A673 (cell line): ENCODE data around the gene LRBA. TPM values are rescaled to one million over a fixed set of nuclear protein-coding genes. Genes with fewer than 3 reads are reported as not detected.

Source experiments
- BruUV-seq: library from RNA; stranded (reverse); fragments of 400-500 nt; replicated peaks from 2 replicates; lab custom pipeline; 2021; lab: Mats Ljungman, UMichigan
- CTCF ChIA-PET: fragments of 300-600 bp; sonication (Branson Sonifier 250); formaldehyde crosslinking; loops from one replicate; lab custom pipeline; 2022; ENCODE audit warnings: antibody characterized with exemption; lab: Charles Lee
- POLR2A ChIA-PET: fragments of 300-600 bp; sonication (Branson Sonifier 250); formaldehyde crosslinking; loops from one replicate; lab custom pipeline; 2022; ENCODE audit warnings: antibody characterized with exemption; ENCODE audit not compliant: low non-redundant PET; lab: Charles Lee
- DNase-seq: peaks from one replicate; pipeline ENCODE4 v3.0.0-alpha.2; 2015; ENCODE audit warnings: low spot score
- H3K27ac ChIP-seq: fragments of 200-600 bp; sonication (generic); 2 replicates; pipeline ENCODE4 v1.5.1; 2016; ENCODE audit warnings: mixed run types, low read depth, mild to moderate bottlenecking, mixed read lengths, antibody characterized with exemption, low read length; ENCODE audit not compliant: poor library complexity, severe bottlenecking
- H3K27me3 ChIP-seq: fragments of 200-600 bp; sonication (generic); replicated peaks from 2 replicates; pipeline ENCODE4 v1.6.1; 2017; ENCODE audit warnings: mixed run types, low read depth, mild to moderate bottlenecking, mixed read lengths, antibody characterized with exemption, low read length; ENCODE audit not compliant: insufficient read depth, poor library complexity
- H3K36me3 ChIP-seq: fragments of 200-600 bp; sonication (generic); 2 replicates; pipeline ENCODE4 v1.6.1; 2016; ENCODE audit warnings: mixed run types, mild to moderate bottlenecking, mixed read lengths, antibody characterized with exemption, low read length; ENCODE audit not compliant: insufficient read depth, poor library complexity, severe bottlenecking
- H3K4me1 ChIP-seq: fragments of 200-600 bp; sonication (generic); 2 replicates; pipeline ENCODE4 v1.6.1; 2017; ENCODE audit warnings: mixed run types, mild to moderate bottlenecking, mixed read lengths, antibody characterized with exemption, low read length; ENCODE audit not compliant: insufficient read depth, poor library complexity, severe bottlenecking
- H3K4me3 ChIP-seq: fragments of 200-600 bp; sonication (generic); 2 replicates; pipeline ENCODE4 v1.5.1; 2016; ENCODE audit warnings: low read depth, mixed run types, mild to moderate bottlenecking, mixed read lengths, low read length; ENCODE audit not compliant: poor library complexity, severe bottlenecking
- H3K9me3 ChIP-seq: fragments of 200-600 bp; sonication (generic); 2 replicates; pipeline ENCODE4 v1.6.1; 2016; ENCODE audit warnings: mixed run types, low read depth, mild to moderate bottlenecking, mixed read lengths, antibody characterized with exemption, low read length; ENCODE audit not compliant: poor library complexity, severe bottlenecking
- EZH2 ChIP-seq: fragments of 200-600 bp; sonication (generic); IDR thresholded peaks from 2 replicates; pipeline ENCODE4 v1.6.1; 2017; ENCODE audit warnings: borderline replicate concordance, low read depth, mild to moderate bottlenecking, mixed read lengths, antibody characterized with exemption, low read length; ENCODE audit not compliant: poor library complexity, severe bottlenecking
- intact Hi-C: fragments of 100-400 bp; cut with micrococcal nuclease; formaldehyde crosslinking; loops from one replicate; pipeline ENCODE4 v1.10.0; 2022; ENCODE audit not compliant: unreplicated experiment
- total RNA-seq: library from RNA; stranded (reverse); gene quantifications from 2 replicates; pipeline ENCODE4 v1.2.3, GENCODE V29; 2021
- TF ChIP-seq, protein P1 (sequence below): fragments of 300-800, 200-600 bp; sonication (generic); conservative IDR thresholded peaks from 2 replicates; pipeline ENCODE4 v1.5.1; 2017; ENCODE audit warnings: low read depth, mild to moderate bottlenecking, antibody characterized with exemption, low read length, moderate library complexity, mixed read lengths

Gene LRBA
- total RNA-seq, 1 experiment from 2014 or later, result 35.7 TPM

DNA sequence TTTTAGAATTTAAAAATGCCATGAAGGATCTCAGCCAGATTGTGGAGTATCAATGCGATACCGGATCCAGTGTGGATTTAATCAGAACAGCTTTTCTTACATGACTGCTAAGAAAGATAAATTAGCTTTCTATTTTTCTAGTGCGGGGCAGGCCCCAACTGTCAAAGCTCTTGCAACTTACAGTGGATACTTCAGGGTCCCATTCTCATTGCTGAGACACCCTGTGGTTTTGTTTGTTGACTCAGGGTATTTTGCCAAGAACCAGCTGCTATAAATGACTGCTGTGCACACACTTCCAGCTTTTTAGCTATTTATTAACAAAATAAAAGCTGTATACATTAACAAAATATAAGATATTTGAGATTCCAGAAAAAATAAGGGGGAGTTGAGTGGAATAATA, 770.5 kb downstream of the LRBA start:
- BruUV-seq, result no TSS peak
- no peak overlapping the region for H3K27ac ChIP-seq
- CTCF ChIA-PET, result interaction anchor here (0.7 kb wide), 1 partner anchor 36 kb away, joined by 3 read pairs; no protein-coding TSS in a partner anchor

DNA sequence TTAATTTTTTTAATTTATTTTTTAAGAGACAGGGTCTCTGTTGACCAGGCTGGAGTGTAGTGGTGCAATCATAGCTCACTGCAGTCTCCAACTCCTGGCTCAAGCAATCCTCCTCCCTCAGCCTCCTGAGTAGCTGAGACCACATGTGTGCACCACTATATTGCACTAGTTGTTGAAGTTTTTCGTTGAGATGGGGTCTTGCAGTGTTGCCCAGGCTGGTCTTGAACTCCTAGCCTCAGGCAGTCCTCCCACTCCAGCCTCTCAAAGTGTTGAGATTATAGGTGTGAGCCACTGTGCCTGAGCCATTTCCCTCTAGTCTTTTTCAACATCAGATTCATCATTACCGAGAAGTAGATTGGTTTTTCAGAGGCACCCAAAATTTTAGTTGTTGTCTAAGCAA, 771.2 kb downstream of the LRBA start:
- no peaks in the 10 kb centered on the region for H3K9me3 ChIP-seq
- H3K4me3 ChIP-seq, result no peak overlapping the region
- H3K27me3 ChIP-seq, result no peaks in the 10 kb centered on the region
- DNase-seq, result no peak
- BruUV-seq, result no TSS peak
- TF ChIP-seq, protein P1, sequence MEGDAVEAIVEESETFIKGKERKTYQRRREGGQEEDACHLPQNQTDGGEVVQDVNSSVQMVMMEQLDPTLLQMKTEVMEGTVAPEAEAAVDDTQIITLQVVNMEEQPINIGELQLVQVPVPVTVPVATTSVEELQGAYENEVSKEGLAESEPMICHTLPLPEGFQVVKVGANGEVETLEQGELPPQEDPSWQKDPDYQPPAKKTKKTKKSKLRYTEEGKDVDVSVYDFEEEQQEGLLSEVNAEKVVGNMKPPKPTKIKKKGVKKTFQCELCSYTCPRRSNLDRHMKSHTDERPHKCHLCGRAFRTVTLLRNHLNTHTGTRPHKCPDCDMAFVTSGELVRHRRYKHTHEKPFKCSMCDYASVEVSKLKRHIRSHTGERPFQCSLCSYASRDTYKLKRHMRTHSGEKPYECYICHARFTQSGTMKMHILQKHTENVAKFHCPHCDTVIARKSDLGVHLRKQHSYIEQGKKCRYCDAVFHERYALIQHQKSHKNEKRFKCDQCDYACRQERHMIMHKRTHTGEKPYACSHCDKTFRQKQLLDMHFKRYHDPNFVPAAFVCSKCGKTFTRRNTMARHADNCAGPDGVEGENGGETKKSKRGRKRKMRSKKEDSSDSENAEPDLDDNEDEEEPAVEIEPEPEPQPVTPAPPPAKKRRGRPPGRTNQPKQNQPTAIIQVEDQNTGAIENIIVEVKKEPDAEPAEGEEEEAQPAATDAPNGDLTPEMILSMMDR, result no peak
- no peak for TF ChIP-seq EZH2
- H3K4me1 ChIP-seq, result peaks cover 12% of the 10 kb centered on the region
- no peak overlapping the region for H3K27ac ChIP-seq
- intact Hi-C loops, result loop anchor here (2.0 to 5.0 kb wide), 4 partner anchors 233 to 332 kb away; no protein-coding TSS in a partner anchor
- no peaks in the 10 kb centered on the region for H3K36me3 ChIP-seq
- ChIA-PET CTCF (interaction anchor here (0.6 to 0.7 kb wide), 5 partner anchors 234 to 564 kb away, joined by 3 to 8 read pairs (median 4); no protein-coding TSS in a partner anchor), POLR2A (no interaction called here)

More for the DNA sequence above, 770.5 kb downstream of the LRBA start:
- Histone ChIP-seq H3K27me3 (no peaks in the 10 kb centered on the region), H3K4me1 (peaks cover 12% of the 10 kb centered on the region), H3K9me3 (no peaks in the 10 kb centered on the region), H3K4me3 (no peak overlapping the region), H3K36me3 (no peaks in the 10 kb centered on the region)
- intact Hi-C loops, result loop anchor here (5.0 kb wide), 2 partner anchors 247 to 332 kb away; no protein-coding TSS in a partner anchor
- peak; percentile 65 for DNase-seq
- TF ChIP-seq, protein P1, result no peak
- TF ChIP-seq EZH2, result no peak
- POLR2A ChIA-PET, result no interaction called here

DNA sequence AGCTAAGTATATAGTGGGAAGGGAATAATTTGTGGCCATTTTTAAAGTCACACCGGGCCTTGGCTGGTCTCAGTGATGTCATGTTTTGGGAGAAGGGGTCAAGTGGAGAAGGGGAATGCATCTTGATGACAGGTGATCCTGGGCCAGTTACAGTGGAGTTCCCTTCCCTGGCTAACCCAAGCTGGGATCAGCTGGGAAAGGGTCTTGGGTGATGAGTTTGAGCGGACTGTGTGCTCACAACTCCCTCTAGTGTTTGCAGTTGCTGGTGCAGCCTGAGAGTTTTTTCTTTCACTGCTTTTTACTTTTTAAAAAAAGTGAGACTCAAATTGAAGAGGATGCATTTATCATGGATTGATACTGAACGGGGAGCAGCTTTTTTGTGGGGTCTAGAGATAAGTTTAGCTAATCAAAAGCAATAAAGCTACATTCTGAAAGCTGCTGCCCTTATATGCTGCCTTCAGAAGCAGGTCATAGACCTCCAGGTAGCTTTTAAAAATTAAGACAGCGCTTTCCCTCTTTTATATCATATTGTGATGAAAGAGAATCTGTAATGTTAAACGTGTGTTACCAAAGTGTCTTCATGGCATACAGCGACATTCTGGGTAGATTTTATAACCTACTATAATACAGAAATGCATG, 772.1 kb downstream of the LRBA start:
- Histone ChIP-seq H3K27ac (no peak overlapping the region), H3K4me1 (peaks cover 12% of the 10 kb centered on the region), H3K4me3 (no peak overlapping the region), H3K27me3 (no peaks in the 10 kb centered on the region), H3K36me3 (no peaks in the 10 kb centered on the region), H3K9me3 (no peaks in the 10 kb centered on the region)
- POLR2A ChIA-PET, result interaction anchor here (0.7 kb wide), 1 partner anchor 18 kb away, joined by 8 read pairs; no protein-coding TSS in a partner anchor
- DNase-seq, result peak; percentile 57
- intact Hi-C loops, result loop anchor here (2.0 to 5.0 kb wide), 4 partner anchors 232 to 331 kb away; no protein-coding TSS in a partner anchor
- TF ChIP-seq, protein P1, result peak; percentile 94
- TF ChIP-seq EZH2, result no peak
- BruUV-seq, result no TSS peak
- CTCF ChIA-PET, result interaction anchor here (0.6 to 1.0 kb wide), 7 partner anchors 12 to 624 kb away, joined by 3 to 4 read pairs (median 3); no protein-coding TSS in a partner anchor
